ENCODE results near the gene CTSD.

Gene CTSD

DNA sequence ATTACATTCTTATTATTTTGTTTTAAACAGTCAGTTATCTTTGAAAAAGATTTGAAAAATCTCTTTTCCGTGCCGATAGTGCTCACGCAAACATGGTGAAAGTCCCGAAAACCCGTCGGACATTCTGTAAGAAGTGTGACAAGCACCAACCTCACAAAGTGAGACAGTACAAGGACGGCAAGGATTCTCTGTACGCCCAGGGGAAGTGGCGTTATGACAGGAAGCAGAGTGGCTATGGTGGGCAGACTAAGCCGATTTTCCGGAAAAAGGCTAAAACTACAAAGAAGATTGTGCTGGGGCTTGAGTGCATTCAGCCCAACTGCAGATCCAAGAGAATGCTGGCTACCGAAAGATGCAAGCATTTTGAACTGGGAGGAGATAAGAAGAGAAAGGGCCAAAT is 28.7 kb upstream of the CTSD start:
- ChIA-PET POLR2A (ENCODE audit: low non-redundant PET) (no interaction called here), CTCF (no interaction called here)
- no peak for DNase-seq (ENCODE audit: low spot score)
- H3K27ac ChIP-seq, result no peak overlapping the region
- no peak for TF ChIP-seq CTCF (conservative IDR thresholded peaks at IDR 0.05; ENCODE audit: low read depth)

GRCh38 chr11:1791912-1792311 is 28.2 kb upstream of the CTSD start:
- ChIA-PET POLR2A (ENCODE audit: low non-redundant PET) (no interaction called here), CTCF (no interaction called here)
- no peak for TF ChIP-seq CTCF (conservative IDR thresholded peaks at IDR 0.05; ENCODE audit: low read depth)
- H3K27ac ChIP-seq, result no peak overlapping the region
- no peak for DNase-seq (ENCODE audit: low spot score)

- no peak for TF ChIP-seq CTCF (conservative IDR thresholded peaks at IDR 0.05; ENCODE audit: low read depth)
- H3K27ac ChIP-seq, result no peak overlapping the region
- CTCF ChIA-PET, result no interaction called here
- POLR2A ChIA-PET (ENCODE audit: low non-redundant PET), result no interaction called here
- no peak for DNase-seq (ENCODE audit: low spot score)
Measured at GRCh38 chr11:1786466-1786865, 22.7 kb upstream of the CTSD start.

DNA sequence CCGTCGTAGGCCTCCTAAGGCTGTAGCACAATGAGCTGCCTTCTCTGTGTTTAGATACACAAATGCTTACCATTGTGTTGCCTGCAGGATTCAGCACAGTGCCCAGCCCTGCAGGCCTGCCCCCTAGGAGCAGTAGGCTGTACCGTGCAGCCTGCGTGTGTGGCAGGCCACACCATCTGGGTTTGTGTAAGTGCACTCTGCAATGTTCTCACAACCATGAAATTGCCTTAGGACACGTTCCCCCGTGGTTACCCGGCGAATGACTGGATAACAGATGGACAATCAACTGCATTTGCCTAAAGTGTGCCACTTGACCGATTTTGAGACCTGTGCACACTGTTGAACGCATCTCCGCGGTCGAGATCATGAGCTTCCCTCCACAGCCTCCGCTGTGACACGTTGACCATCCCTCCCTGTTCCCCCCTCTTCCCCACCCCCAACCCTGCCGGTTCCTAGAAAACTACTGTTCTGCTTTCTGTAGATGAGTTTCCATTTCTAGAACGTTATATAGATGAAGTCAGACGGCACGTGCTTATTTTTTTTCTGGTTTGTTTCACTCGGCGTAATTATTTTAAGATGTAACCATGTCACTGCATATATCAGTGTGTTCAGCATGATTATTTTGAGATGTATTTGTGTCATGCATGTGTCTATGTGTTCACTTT is 22.2 kb upstream of the CTSD start:
- DNase-seq (ENCODE audit: low spot score), result no peak
- POLR2A ChIA-PET (ENCODE audit: low non-redundant PET), result no interaction called here
- CTCF ChIA-PET, result no interaction called here
- no peak for TF ChIP-seq CTCF (conservative IDR thresholded peaks at IDR 0.05; ENCODE audit: low read depth)
- no peak overlapping the region for H3K27ac ChIP-seq

- ChIA-PET POLR2A (ENCODE audit: low non-redundant PET) (no interaction called here), CTCF (no interaction called here)
- H3K27ac ChIP-seq, result 0 out of 2 replicates have a peak overlapping the region, but pooled peaks have one; percentile 2
- no peak for DNase-seq (ENCODE audit: low spot score)
- TF ChIP-seq CTCF (conservative IDR thresholded peaks at IDR 0.05; ENCODE audit: low read depth), result no peak
Measured at GRCh38 chr11:1784761-1785650, 21.3 kb upstream of the CTSD start.

DNA sequence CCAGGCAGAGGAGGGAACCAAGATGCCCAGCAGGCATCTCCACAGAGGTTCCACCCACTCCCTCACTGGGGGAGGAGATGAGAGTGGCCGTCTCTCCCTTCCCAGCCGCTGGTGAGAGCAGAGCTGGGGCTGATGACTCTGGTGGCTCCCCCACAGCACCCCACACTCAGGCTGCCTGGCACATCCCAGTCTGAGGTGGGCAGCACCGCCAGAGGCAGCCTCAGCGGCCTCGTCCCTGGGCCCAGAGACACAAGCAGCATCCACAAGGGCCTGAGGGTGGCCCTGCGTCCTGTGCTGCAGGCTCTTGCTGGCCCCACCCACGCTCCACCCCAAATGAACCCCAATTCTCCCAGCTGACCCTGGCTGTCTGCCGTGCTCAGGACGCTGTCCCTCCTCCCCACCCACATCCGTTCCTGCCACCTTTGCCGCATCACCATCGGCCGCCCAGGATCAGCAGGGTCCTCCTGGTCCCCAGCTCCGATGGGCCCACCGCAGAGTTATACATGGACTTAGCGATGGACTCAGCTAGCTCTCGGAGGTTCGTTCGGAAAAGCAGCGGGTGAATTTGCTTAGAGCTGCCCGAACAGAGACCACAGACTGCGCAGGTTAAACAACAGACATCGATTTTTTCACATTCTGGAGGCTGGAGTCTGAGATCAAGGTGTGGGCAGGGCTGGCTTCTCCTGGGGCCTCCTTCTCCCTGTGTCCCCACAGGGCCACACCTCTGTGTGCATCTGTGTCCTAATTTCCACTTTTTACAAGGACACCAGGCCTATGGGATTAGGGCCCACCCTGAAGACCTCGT is 20.2 kb upstream of the CTSD start:
- ChIA-PET CTCF (no interaction called here), POLR2A (ENCODE audit: low non-redundant PET) (no interaction called here)
- no peak for TF ChIP-seq CTCF (conservative IDR thresholded peaks at IDR 0.05; ENCODE audit: low read depth)
- DNase-seq (ENCODE audit: low spot score), result no peak
- H3K27ac ChIP-seq, result 0 out of 2 replicates have a peak overlapping the region, but pooled peaks have one; percentile 2

All from RWPE1 (cell line).